HG03432 (cell line): ENCODE data around the gene ASTN2.
"Not testable (repeated sequence)": the region's sequence is repeated elsewhere in the genome, so short reads cannot be mapped to it uniquely, and the experiment has no call there.

Source experiments
- ATAC-seq: cut with Tn5 transposase; IDR thresholded peaks from one replicate; pipeline ENCODE4 v1.9.1; 2021; ENCODE audit warnings: mild to moderate bottlenecking, moderate library complexity; ENCODE audit not compliant: unreplicated experiment

The ASTN2 gene

DNA sequence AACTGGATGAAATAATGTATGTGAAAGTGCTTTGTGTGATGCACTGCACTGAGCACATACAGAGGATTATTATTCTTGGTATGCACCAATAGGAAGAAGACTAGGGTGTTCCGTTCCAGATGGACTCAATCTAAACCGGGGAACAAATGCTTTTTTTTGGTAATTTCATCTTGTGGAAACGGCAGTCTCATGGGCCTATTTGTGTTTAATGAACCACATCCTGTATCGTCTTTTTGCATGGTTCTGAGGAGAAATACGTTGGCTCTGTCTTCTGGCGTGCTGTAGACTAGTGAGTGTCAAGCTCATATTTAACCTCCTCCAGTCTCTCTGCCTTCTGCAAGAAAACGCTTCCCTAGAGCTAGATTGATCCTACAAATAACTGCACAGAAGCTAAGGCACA lies 697.7 kb downstream of the ASTN2 start:
- no peak for ATAC-seq

DNA sequence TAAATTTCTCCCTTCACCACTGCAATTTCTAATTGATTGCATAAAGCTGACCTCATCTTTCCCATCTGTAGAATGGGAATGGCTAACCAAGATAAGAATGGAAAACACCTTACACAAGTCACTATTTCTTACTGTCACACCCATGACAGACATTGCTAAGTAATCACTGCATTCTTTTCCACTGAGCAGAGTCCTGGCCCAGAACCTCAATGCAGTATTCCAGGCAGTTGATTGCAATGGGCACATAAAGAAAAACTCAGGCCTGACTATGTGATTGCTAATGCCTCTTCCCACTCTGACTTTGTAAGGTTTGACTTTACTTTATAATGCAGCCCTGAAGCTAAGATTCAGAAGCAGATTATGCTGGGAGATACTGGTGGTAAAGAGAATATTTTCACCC lies 698.4 kb downstream of the ASTN2 start:
- ATAC-seq: no peak

DNA sequence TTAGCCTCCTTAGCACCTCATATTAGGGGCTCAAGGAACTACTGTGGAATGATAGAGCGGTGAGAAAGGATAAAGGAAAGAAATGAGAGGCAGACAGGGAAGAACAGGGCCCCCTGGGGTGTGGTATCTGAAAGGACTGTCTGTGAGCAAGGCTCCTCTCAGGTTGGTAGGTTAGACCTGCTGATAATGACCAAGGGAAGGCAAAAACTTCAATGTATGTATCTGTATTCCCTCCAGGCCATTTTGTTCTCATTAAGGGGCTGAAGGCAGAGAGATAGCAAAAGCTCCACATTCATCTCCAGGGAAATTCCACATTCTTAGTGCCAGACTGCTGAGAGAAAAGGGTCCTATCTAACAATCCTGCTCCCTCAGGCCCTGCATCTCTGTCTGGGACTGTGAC lies 699.1 kb downstream of the ASTN2 start:
- ATAC-seq: no peak

DNA sequence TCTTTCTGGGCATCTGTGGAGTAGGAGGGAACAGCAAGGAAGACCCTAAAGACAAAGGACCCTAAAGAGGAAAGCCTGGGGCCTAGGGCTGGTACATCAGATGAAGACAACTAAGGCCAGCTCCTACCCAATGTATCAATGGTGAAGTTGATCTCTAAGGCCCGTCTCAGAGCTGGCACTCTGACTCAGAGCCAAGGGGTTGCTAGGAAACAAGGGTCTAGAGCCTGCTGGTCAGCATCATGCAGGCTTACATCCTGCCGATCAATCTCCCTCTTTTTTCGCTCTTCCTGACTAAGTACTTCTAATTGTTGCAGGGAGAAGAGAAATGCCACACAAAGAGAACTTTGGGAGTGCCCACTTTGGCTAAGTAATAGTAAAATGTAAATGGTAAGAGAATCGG lies 701.6 kb downstream of the ASTN2 start:
- ATAC-seq: no peak

DNA sequence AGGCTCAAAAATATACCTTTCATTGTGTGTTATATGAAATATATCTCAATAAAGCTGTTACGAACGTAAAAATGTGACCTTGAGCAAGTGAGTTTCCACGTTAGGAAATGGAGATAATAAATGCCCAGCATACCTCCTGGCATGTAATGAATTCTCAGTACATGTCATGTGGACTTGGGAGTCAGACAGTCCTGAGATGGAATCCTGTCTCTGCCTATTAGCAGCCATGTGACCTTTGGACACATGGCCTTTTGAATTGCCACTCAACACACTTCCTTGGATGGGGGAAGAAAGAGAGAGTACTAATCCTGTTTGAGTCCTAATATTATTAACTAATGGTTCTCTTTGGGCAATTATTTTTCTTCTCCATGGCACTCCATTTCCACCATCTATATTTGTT lies 702.1 kb downstream of the ASTN2 start:
- no peak for ATAC-seq

DNA sequence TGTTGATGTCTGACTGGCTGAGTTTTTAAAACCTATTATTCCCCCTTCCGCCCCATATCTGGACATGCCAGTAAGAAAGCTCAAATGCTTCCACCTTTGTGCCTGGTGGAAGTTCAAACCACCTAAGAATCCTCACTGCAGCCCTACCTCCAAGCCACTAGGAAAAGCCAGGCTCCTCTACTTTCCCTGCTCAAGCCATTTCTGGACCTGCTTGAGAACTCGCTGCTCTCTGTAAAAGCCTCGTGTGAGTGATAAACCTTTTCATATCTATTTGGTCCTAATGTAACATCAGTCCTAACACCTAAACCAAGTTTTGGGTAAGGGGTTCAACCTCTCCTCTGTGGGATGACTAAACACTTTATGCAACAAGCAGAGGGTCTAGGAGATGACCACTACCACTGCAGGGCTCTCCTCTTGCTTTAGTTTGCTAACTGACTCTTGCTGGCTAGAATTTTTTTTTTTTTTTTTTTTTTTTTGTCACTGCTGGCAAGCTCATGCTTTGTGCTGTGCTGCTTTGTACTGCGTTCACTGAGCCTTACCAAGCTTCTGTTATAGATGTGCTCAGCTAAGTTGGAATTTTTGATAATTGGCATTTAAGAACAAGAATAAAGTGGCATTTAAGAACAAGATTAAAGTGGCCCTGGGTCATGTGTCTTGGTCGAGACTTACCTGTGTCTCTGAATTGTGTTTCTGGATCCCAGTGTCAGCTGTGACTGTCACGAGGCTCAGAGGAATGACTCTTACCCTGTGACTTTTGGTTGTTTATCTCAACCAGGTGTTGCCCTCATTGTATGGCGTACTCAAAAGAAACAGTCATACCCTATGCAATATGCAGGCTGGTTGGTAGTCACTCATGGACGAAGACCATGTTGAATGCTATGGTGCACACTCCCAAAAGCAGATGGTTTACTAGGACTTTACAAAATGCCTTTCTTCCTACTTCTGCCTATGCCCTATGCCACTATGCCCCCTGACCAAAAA lies 708.3 kb downstream of the ASTN2 start:
- no peak for ATAC-seq

DNA sequence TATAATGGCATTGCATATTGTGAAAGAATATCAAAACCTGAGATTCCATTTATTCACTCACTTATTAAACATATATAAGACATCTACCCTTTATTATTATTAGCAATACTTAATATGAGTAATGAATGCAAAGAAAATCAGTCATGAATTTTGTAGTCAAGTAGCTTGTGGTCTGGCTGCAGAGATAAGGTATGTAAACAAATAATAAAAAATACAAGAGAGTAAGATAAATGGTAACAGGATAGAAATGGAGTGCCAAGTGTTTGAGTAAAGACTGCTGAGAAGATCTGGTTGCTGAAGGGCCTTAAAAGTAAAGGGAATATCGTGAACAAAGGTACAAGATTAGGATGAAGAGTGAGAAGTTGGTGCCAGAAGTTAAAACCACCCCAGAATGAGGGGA lies 709.3 kb downstream of the ASTN2 start:
- ATAC-seq: no peak

DNA sequence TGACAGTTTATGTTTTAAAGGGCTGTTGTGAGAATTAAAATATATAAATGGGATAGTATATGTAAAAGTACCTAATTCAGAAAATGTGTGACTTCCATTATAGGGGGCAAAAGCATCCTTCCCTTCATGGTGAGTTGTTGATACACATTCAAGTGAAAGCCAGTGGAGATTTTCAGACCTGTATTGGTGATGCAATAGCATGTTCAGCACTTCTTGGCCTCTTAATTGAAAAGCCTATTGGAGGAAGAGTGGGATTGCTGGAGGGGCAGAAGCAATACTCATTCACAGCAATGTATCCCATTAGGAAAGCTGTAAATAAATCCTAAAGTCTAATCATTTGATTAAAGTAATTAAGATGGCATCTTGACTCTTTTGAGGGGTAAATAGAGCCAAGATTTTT lies 710.4 kb downstream of the ASTN2 start:
- ATAC-seq: no peak

DNA sequence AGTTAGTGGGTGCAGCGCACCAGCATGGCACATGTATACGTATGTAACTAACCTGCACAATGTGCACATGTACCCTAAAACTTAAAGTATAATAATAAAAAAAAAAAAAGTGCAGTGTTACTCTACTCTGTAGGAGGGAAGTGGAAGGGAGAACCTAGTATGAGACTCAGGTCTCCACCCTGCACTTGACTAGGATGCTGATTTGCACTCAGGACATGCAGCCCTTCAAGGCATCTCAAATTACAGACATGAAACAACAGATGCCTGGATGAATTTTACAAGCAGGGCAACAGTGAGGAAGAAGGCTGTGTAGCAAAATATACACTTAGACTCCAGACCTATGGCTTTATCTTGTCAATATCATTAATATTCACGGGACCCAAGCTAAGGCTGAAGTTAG lies 711.2 kb downstream of the ASTN2 start:
- ATAC-seq: no peak

DNA sequence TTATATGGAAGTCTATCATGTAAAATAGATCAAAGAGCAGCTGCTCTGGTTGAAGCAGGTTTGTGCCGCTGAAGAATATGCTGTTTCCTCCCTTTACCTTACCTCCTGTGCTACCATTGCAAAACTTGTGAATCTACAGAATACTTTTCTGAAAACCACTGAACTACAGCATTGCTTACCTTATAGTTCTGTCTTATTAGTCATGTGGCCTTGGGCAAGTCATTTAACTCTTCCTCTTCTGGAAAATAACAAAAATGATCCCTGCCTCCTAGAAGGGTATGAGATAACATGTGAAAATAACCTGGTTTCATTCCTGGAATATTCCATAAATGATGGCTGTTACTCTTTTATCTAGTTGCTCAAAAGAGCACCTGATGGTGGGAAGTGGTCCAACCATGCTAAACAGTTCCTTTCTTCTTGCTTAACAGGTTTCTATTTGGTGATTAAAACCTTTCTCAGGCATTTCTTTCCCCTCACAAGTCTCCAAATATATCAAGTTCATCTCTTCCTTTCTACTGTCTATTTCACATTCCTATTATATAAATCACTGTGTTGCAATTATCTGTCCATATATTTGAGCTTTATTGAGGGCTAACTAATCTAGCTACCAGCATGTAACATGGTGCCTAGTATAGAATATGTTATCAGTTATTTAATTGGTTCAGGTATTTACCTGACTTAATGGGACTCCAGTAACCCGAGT lies 712.8 kb downstream of the ASTN2 start:
- ATAC-seq: no peak

DNA sequence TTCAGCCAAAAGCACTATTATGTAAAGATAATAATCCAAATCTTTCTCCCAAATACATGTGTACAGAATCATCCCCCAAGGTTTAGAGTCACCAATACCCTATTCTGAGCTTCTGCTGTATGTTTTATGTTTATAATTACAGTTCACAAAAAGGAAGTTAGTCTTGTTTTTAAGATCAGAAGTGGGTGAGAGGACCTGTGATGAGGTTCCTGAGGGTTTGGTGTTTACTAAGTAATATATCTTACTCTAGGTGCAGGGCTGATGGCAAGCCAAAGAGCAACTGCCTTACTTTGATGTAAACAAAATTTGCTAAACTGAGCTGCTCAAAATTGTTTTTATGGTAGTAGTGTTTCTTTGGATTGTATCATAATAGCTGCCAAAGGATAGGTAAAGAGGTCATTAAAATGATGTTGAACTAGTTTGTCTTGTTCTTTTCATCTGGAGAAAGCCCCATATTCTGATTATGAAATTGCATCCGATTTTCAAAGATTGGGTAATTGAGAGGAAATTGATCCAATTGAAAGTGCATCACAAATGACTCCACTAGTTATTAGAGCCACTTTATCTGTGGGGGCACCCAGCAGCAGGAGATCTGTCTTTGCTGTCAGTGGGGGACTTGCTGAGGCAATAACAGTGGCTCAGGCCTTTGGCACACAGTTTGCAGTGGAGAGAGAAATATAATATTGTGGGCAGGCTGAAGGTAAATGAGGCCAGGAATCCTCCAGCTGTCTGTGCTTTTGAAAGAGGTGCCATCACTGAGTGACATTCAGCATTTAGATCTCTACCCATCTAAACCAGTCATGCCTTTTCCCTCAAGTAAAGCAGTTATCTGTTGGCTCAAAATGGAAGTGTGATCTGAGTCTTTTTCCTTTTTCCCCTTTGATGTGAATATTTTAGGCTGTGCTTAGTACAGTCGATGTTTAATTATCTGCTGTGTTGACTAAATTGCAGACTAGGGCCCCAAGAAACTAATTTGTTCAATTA lies 713.7 kb downstream of the ASTN2 start:
- no peak for ATAC-seq

DNA sequence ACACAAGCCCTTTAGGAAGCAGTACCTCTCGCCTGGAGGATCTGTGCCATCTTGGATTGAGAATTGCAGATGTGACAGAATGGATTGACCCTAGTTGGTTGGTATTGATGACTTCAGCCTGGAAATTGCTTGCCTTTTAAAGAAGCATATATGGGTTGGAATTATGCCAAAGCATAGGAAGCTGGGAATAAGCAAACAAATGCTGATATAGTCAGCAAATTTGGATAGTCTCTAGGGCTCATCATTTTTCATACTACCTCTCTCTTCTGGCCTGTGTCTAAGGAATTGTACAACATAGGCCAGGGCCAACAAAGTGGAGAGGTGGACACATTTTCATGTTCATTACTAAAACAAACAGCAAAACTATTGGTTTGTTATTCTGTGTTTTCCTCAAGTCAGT lies 714.6 kb downstream of the ASTN2 start:
- no peak for ATAC-seq

DNA sequence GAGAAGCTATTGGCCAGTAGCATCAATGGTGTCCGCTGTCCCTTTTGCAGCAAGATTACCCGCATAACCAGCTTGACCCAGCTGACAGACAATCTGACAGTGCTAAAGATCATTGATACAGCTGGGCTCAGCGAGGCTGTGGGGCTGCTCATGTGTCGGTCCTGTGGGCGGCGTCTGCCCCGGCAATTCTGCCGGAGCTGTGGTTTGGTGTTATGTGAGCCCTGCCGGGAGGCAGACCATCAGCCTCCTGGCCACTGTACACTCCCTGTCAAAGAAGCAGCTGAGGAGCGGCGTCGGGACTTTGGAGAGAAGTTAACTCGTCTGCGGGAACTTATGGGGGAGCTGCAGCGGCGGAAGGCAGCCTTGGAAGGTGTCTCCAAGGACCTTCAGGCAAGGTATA lies 717.0 kb downstream of the ASTN2 start:
- no peak for ATAC-seq

DNA sequence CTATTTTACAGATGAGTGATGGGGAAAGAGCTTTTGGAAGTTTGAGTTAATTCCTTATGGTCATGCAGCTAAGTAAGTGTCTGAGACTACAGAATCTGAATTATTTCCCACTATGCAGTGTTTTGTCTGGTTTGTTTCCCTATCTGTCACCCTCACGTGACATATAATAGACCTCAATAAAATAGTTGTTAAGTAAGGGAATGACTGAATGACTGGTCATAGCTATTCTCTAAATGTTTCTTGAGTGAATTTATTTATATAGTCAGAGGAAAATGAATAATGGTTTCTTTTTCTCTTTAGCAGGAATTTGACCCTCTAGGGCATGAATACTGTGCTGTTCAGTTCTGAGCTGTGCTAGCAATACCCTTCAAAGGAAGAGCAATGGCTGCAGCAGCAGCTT lies 717.5 kb downstream of the ASTN2 start:
- ATAC-seq: no peak

DNA sequence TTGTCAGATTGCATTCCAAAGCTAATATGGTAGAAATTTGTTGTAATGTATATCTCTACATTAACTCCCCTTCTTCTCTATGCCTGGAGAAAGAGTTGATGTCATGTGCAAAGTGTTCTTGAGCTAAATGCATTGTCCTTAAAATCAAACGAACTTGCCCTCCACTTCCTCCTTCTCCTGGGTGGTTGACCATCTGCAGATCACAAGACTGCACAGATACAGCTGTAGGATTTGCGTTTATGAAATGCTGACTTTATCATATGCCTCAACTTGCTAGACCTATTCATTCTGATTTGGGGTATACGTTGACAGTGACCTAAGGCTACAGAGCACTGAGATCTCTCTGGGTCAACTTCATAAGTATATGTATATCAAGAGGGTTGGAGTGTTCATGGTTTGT lies 719.4 kb downstream of the ASTN2 start:
- ATAC-seq: no peak

DNA sequence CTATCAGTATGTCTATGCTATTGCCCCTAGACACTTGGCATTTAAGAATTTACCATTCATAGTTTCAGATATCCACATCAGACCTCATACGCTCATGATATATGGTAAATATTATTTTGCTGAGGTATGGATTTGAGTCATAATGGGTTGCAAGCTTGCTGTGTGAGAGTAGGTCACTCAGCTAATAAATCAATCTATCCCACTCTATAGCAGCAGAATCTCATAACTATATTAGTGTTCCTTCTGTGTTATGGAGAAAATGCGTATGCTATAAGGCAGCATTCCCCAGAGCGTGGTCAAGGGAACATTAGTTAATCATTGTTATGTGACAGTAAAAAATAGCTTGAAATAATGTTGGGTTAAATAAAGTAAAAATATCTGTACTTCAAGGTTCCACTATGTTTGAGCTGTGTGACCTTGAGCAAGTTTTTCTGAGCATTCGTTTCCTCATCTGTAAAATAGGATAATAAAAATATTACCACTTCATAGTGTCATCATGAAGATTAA lies 720.0 kb downstream of the ASTN2 start:
- no peak for ATAC-seq

DNA sequence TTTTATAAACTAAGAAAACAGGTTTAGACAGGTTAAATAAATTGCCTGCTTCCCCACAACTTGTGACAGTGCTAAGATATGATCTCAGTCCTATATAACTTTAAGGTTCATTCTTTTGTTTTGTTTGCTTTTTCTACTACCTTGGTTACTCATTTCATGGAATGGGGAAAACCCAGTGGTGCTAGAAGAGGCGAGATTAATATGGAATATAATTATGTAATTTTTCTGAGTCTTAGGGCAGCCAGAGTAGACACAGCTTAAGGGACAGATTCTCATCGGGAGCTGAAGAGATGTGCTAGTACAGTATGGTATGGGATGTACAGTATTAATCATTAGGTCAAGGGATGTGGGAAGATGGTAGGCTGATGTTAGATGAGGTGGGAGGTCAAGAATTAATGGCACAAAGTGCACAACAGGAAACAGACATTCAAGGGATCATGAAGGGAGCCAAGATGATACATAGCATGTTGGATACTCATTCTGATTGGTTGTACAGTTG lies 721.6 kb downstream of the ASTN2 start:
- no peak for ATAC-seq

DNA sequence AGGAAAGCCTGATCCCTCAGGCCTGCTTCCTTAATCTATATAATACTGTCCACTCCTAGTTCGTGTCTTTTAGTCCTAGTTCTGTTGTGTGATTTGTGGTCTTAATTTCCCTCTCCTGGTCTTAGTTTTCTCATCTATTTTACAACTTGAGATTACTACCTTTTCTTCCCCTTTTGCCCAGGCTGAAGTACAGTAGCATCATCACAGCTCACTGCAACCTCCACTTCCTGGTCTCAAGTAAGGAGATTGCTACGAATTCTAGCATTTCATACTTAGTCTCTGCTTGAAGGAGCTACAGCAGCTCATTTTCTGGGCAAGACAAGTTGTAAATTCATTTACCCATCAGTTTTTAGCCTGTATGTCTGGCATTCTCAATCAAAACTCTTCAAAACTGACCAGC lies 722.2 kb downstream of the ASTN2 start:
- ATAC-seq: no peak

DNA sequence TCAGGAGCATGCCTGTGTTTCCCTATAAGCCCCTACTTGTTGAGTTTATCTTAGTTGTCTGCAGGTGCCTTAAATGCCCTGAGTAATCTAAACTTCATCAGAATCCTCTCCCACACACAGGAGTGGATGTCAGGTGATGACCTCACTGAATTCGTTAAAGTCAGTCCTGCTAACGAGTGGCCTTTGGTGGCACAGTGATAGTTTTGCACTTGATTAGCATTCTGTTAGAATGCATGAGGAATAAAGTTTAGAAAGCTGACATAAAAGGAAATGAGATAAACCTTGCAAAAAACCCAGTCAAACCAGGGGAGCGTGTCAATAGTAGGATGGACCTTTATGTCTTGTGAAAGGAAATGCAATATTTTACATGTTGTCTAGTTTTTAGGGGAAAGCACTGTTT lies 723.2 kb downstream of the ASTN2 start:
- no peak for ATAC-seq

DNA sequence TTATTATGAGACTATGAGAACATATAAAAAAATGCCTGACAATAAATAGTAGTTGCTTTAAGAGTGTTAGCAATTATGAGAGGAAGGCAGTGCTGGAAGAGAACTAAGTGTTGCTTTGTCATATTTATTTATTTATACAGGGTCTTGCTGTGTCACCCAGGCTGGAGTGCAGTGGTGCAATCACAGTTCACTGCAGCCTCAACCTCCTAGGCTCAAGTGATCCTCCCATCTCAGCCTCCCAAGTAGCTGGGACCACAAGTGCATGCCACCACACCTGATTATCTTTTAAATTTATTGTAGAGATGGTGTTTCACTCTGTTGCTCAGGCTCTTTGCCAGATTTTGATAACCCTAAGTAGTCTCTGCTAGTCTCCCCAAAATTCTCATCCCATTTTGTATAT lies 724.1 kb downstream of the ASTN2 start:
- ATAC-seq: not testable (repeated sequence)
